ENCODE data around the gene GPR35.
A peak's percentile ranks its signal among the peaks of the same experiment; 100 is the strongest.
"Not testable (repeated sequence)": the region's sequence is repeated elsewhere in the genome, so short reads cannot be mapped to it uniquely, and the experiment has no call there.

The GPR35 gene

DNA sequence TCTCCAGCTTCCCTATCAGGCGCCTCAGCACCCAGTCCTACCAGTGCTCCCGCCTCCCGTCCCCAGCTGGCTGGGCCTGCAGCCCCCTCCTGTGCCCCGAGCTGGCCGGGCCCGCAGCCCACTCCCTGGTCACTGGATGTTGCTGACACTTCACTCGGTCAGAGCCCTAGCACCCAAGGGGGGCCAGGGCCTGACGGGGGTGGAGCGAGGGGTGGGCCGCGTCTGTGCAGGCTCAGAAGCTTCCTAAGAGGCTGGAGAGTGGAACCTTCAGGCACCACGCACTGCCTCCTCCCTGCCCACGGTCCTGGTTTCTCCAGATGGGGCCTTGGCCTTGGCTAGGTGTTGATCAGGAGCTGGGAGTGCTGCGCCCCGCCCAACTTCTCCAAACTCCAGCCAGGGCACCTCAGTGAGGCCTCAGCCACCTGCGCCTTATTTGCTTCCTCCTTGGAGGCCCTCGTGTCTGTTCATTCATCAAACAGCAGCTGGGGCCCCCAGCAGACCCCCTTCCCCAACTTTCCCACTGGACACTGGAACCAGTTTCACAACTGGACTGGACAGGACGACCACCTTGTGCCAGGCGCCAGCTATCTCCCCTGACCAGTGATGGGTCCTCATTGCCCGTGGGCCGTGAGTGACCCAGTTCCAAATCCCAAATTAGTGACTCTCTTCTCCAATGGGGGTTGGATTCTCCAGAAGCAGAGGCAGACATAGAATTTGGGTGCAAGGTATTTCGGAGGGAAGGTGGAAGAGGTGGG is 22.0 kb upstream of the GPR35 start:
- DNase-seq: no peak

DNA sequence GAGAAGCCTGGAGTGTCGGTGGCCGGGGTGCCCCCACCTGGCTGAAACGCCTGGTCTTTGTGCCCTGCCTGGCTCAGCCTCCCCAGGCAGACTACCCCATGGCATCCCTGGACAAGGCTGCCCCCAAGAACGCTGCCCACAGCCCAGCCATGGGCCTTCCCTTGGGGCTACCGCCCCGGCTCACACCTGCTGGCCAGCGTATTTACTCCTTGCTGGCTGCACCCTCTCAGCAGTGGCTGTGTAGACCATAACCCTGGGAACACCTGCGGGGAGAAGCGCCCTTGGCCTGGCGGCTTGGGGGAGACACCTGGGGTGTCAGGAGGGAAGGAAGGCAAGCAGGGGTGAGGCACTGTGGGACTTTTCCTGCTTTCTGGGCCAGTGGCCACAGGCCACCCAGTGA is 21.4 kb upstream of the GPR35 start:
- DNase-seq: no peak

GRCh38 chr2:240604291-240604938 is 20.9 kb upstream of the GPR35 start:
- DNase-seq: no peak

DNA sequence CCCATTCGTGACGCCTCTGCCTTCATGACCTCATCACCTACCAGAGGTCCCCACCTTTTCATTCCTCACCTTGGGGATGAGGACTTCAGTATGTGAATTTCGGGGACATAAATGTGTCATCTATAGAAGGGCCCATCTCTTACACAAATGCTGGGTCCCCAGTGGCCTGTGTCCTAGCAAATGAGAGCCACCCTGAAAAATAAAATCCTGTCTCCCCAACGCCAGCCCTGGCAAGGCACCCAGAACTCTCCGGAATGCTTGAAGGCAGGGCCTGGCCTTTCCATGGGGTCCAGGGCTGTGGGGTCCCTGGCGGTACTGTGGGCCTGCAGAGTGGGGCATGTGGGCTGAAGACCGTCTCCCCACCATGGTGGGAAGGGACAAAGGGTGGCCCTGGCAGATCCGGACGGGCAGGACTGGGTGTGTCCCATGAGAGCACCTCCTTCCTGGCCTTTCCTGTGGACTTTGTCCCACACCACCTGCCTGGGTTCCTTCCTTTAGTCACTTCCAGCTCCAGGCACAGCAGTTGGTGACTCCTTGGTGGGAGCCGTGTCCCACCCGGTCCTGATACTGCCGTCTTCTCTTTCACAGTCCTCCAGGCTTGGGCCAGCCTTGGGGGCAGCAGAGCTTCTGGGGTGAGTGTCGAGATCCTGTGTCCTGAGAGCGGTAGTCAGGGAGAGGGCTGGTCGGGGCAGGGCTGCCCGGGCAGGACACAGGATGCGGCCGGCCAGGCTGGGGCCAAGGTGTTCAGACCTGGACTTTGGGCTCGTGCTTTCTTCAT is 20.2 kb upstream of the GPR35 start:
- DNase-seq: no peak

- no peak for DNase-seq
Measured at GRCh38 chr2:240605867-240606743, 19.2 kb upstream of the GPR35 start.

DNA sequence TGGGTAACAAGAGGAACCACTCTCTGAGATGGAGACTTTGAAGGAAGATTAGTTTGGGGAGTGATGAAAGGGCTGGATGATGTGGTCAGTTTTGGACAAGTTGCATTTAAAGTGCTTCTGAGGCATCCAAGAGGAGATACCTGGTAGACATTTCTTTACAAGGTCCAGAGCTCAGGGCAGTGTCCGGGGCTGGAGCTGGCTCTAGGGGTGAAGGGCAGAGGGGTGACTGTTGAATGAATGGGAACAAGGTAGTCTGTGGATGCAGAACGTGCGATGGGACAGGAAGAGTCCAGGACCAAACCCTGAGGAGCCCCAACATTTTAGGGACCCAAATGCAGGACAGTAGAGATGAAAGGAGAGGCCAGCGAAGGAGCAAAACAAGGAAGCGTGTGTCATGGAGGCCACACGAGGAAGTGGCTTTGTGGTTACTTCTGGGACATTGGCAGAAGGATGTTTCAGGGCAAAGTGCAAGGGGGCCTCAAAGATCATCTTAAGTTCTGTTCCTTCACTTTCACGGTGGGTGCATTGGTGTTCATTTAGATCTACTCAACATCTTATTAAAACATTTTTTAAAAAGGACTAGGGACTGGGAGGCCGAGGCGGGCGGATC is 13.6 kb upstream of the GPR35 start:
- DNase-seq: peak in 1 of 2 donors; percentile 57

DNA sequence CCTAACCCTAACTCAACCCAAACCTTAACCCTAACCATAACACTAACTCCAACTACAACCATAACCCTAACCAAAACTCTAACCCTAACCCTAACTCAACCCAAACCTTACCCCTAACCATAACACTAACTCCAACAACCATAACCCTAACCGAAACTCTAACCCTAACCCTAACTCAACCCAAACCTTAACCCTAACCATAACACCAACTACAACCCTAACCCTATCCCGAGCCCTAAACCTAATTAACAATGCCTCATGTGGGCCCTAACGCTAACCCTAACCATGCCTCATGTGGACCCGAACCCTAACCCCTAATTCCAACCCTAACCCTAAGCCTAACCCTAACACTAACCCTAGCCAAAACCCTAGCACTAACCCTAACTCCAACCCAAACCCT is 11.5 kb upstream of the GPR35 start:
- no peak for DNase-seq

DNA sequence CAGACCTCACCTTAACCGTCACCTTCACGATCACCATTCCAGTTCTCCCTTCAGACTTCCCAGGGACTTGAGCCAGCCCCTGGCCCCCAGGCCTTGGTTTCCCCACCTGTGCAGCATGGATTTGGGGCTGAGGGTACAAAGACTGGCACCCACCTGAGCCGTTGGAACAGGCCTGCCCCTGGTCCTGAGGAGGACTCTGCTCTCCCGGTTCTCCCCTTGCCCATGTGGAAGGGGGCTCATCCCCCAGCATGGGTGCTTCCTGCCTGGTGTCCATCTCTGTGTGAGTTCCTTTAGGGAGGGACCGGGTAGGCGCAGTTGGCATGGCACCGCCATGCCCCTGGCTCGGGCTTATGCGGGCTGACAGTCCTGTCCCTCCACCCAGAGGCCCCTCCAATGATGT is 10.9 kb upstream of the GPR35 start:
- no peak for DNase-seq

GRCh38 chr2:240615396-240615795 is 9.9 kb upstream of the GPR35 start:
- no peak for DNase-seq

GRCh38 chr2:240615820-240616547 is 9.3 kb upstream of the GPR35 start:
- DNase-seq: no peak

GRCh38 chr2:240616860-240617666 is 8.2 kb upstream of the GPR35 start:
- DNase-seq: not testable (repeated sequence)

DNA sequence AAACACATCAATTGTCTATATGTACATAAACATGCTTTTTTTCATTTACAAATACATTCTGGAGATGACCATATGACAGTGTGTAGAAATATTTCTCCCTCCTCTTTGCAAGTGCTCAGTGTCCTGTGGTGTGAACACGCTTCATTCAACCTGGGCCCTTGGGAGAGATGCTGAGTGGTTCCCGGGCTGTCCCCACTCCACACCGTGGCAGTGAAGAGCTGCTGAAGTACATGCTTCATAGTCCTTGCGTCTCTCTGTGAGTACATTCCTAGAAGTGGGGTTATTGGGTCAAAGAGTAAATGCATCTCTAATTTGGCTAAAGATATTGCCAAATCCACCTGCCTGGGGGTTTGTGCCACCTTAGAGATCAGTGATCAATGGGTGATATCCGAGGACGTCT is 6.5 kb upstream of the GPR35 start:
- no peak for DNase-seq

DNA sequence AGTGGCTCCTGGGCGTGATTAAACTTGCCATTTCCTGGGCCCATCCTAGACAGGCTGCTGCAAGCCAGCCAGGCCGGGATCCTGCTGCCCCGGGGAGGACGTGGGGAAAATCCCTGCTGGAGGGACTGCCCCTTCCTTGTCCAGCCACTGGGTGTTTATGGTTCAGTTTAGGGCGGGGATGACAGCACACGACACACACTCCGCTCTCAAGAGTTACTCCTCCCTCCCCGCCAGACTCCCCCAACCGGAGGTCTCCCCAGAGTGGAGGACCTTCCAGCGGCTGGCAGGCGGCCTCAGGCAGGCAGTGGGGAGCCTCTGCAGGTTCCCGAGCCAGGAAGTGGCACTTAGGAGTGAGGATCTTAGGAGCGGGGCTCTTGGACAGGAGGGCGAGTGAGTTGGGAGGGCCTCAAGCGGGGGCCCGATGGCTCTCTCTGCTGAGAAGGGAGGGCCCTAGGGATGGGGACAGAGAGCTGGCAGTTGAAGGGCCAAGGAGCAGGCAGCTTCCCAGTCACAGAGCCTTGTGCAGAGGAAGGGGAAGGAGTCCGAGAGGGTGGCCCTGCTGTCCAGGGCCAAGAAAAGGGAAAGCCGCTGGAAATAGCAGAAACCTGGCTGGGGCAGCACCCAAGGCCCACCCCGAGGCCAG is 5.7 kb upstream of the GPR35 start:
- DNase-seq: no peak

DNA sequence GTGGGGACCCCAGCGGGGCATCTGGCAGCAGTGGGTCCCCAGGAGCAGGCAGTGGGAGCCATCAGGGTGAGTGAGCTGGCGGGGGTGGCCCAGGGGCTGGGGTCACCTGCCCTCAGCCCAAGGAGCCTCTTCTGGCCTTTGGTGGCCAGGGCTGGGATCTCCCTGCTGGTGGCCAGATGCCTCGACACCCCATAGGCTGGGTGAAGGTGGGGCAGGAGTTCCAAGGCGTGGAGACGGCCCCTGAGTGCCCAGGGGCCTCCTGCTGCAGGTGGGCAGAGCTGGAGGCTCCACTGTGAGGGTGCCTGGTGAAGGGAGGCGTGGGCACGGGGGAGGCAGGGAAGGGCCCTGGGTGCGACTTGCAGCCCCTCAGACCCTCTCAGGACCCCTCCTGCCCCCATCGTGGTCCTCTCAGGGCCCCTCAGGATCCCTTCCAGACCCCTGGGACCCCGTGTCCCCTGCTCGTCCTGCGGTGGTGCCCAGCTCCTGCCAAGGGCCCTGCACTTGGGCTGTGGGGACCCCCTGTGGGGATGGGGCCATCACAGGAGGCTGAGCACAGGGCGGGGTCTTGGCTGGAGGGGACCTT is 5.0 kb upstream of the GPR35 start:
- no peak for DNase-seq

DNA sequence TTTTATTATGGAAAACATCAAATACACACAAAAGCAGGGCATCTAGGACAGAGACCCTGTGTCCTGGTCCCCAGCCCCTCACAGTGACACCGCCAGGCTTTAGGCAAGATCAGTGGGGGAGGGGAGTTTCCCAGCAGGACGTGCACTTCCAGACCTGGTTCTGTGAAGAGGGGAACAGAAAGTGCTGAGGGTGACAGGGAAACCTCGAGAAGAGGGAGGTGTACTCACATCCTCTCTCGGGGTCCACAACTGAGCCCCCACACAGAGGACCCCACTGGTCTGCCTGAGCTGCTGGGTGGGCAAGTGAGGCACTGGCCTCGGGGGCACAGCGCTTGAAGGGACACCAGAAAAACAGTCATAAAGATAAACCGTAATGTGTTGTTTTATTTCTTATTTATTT is 4.4 kb upstream of the GPR35 start:
- DNase-seq: no peak

GRCh38 chr2:240622060-240622411 is 3.2 kb upstream of the GPR35 start:
- no peak for DNase-seq

- peak in 1 of 2 donors; percentile 44 for DNase-seq
Measured at GRCh38 chr2:240622531-240623235, 2.6 kb upstream of the GPR35 start.

- no peak for DNase-seq
Measured at GRCh38 chr2:240623531-240624010, 1.7 kb upstream of the GPR35 start.
